OCI-LY7 (cell line): ENCODE measurements around the gene CETP.

Experiments
- CTCF ChIP-seq: fragments of 200-600 bp; sonication (generic); conservative IDR thresholded peaks from 2 replicates; pipeline ENCODE4 v1.5.1; 2014; ENCODE audit warnings: mild to moderate bottlenecking, antibody characterized with exemption, low read length, moderate library complexity, mixed read lengths
- EZH2phosphoT487 ChIP-seq: fragments of 200-600 bp; sonication (generic); IDR thresholded peaks from 2 replicates; pipeline ENCODE4 v1.6.1; 2018; ENCODE audit warnings: low read depth, borderline replicate concordance, mild to moderate bottlenecking, mixed run types, antibody characterized with exemption, low read length, moderate library complexity, mixed read lengths

- no peak for TF ChIP-seq CTCF
- TF ChIP-seq EZH2phosphoT487, result no peak
Measured at GRCh38 chr16:56997264-56997663, 35.5 kb downstream of the CETP start.
